ENCODE measurements around the gene REPS1.

The REPS1 gene

DNA sequence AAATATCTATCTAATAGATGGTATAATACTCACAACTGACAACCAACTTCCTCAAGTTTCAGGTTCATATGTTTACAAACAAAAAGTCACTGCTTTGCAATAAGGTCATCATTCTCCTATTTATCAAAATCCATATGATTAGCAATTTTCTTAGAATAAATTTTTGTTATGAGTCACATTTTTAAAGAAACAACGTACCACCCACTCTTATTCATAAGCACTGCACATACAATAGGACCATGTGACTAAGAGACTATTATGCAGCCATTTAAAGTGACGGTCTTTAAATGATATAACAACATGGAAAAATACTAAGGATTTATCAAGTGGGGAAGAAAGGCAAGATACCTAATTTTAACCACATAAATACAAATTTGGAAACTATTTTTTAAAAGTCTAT is 40.0 kb downstream of the REPS1 start:
- Histone ChIP-seq H3F3A (ENCODE audit: control insufficient read depth, insufficient read depth) (no peaks in the 10 kb centered on the region), H4K20me1 (ENCODE audit: control insufficient read depth, insufficient read depth, low read depth, low read length) (no peaks in the 10 kb centered on the region), H3K9me3 (ENCODE audit: control insufficient read depth, insufficient read depth, low read length) (no peaks in the 10 kb centered on the region), H3K27ac (ENCODE audit: low read depth, low read length) (no peak overlapping the region), H3K4me3 (ENCODE audit: low read length) (no peak overlapping the region), H3K36me3 (ENCODE audit: control insufficient read depth, low read length) (peaks cover 24% of the 10 kb centered on the region), H3K9me2 (replicated peaks; ENCODE audit: control insufficient read depth, low read length) (no peaks in the 10 kb centered on the region), H3K4me1 (ENCODE audit: control insufficient read depth, low read length) (peaks cover under 1% of the 10 kb centered on the region), H3K27me3 (ENCODE audit: control insufficient read depth, low read length) (no peaks in the 10 kb centered on the region), H3K4me2 (ENCODE audit: low read length) (no peak overlapping the region), H3K79me2 (ENCODE audit: control insufficient read depth, low read length) (peaks cover 47% of the 10 kb centered on the region)
- no peak for TF ChIP-seq EZH2phosphoT487 (IDR thresholded peaks at IDR 0.05; ENCODE audit: borderline replicate concordance, low read length)
- TF ChIP-seq, protein P1, sequence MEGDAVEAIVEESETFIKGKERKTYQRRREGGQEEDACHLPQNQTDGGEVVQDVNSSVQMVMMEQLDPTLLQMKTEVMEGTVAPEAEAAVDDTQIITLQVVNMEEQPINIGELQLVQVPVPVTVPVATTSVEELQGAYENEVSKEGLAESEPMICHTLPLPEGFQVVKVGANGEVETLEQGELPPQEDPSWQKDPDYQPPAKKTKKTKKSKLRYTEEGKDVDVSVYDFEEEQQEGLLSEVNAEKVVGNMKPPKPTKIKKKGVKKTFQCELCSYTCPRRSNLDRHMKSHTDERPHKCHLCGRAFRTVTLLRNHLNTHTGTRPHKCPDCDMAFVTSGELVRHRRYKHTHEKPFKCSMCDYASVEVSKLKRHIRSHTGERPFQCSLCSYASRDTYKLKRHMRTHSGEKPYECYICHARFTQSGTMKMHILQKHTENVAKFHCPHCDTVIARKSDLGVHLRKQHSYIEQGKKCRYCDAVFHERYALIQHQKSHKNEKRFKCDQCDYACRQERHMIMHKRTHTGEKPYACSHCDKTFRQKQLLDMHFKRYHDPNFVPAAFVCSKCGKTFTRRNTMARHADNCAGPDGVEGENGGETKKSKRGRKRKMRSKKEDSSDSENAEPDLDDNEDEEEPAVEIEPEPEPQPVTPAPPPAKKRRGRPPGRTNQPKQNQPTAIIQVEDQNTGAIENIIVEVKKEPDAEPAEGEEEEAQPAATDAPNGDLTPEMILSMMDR (IDR thresholded peaks at IDR 0.05; ENCODE audit: low read depth, low read length, poor library complexity, severe bottlenecking), result no peak

DNA sequence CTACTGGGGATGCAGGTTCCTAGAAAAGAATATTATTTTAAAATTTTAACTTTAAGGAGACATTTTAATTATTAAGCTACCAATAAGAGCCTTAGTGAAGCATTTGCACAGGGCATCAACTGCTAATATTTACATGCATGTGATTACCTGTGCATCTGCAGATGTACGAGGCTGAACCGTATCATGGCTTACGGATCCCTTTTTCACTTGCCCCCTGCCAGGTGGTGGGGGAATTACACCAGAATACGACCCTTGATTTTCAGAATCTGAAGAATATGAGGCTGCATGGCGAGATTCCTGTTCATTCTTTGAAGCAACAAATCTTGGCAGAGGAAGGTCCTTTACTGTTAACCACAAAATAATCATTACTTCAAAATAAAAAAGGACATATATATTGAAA is 42.7 kb downstream of the REPS1 start:
- Histone ChIP-seq H3K36me3 (ENCODE audit: control insufficient read depth, low read length) (peaks cover 28% of the 10 kb centered on the region), H3K79me2 (ENCODE audit: control insufficient read depth, low read length) (peaks cover 23% of the 10 kb centered on the region), H3K4me2 (ENCODE audit: low read length) (no peak overlapping the region), H3F3A (ENCODE audit: control insufficient read depth, insufficient read depth) (no peaks in the 10 kb centered on the region), H3K4me3 (ENCODE audit: low read length) (no peak overlapping the region), H3K4me1 (ENCODE audit: control insufficient read depth, low read length) (no peaks in the 10 kb centered on the region), H3K27me3 (ENCODE audit: control insufficient read depth, low read length) (no peaks in the 10 kb centered on the region), H3K9me2 (replicated peaks; ENCODE audit: control insufficient read depth, low read length) (no peaks in the 10 kb centered on the region), H3K9me3 (ENCODE audit: control insufficient read depth, insufficient read depth, low read length) (no peaks in the 10 kb centered on the region), H3K27ac (ENCODE audit: low read depth, low read length) (no peak overlapping the region), H4K20me1 (ENCODE audit: control insufficient read depth, insufficient read depth, low read depth, low read length) (no peaks in the 10 kb centered on the region)
- TF ChIP-seq EZH2phosphoT487 (IDR thresholded peaks at IDR 0.05; ENCODE audit: borderline replicate concordance, low read length), result no peak
- TF ChIP-seq, protein P1 (IDR thresholded peaks at IDR 0.05; ENCODE audit: low read depth, low read length, poor library complexity, severe bottlenecking), result no peak

DNA sequence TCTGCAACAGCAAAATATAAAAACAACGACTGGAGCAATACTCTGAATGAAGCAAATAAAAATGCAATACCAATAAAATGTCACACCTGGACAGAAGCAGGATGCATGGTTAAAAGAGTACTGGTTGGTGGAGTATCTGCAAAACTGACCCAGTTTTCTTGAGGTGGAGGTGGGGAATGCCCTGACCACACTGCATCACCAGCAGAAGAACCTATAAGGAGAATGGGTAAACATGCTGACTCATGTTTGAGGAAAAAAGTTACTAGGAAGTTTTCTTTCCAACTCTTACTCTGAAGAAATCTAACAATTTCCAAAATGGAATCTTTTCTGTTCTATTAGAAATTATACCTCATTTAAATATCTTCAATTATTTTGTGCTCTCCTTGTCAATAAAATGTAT is 43.6 kb downstream of the REPS1 start:
- TF ChIP-seq EZH2phosphoT487 (IDR thresholded peaks at IDR 0.05; ENCODE audit: borderline replicate concordance, low read length), result no peak
- TF ChIP-seq, protein P1 (IDR thresholded peaks at IDR 0.05; ENCODE audit: low read depth, low read length, poor library complexity, severe bottlenecking), result no peak
- no peak overlapping the region for H3K4me3 ChIP-seq (ENCODE audit: low read length)
- H4K20me1 ChIP-seq (ENCODE audit: control insufficient read depth, insufficient read depth, low read depth, low read length), result no peaks in the 10 kb centered on the region
- no peaks in the 10 kb centered on the region for H3K27me3 ChIP-seq (ENCODE audit: control insufficient read depth, low read length)
- H3K36me3 ChIP-seq (ENCODE audit: control insufficient read depth, low read length), result peaks cover 34% of the 10 kb centered on the region
- H3F3A ChIP-seq (ENCODE audit: control insufficient read depth, insufficient read depth), result no peaks in the 10 kb centered on the region
- no peaks in the 10 kb centered on the region for H3K9me3 ChIP-seq (ENCODE audit: control insufficient read depth, insufficient read depth, low read length)
- no peak overlapping the region for H3K4me2 ChIP-seq (ENCODE audit: low read length)
- H3K79me2 ChIP-seq (ENCODE audit: control insufficient read depth, low read length), result peaks cover 14% of the 10 kb centered on the region
- H3K9me2 ChIP-seq (replicated peaks; ENCODE audit: control insufficient read depth, low read length), result no peaks in the 10 kb centered on the region
- no peaks in the 10 kb centered on the region for H3K4me1 ChIP-seq (ENCODE audit: control insufficient read depth, low read length)
- no peak overlapping the region for H3K27ac ChIP-seq (ENCODE audit: low read depth, low read length)

All from DOHH2 (cell line).